ENCODE measurements around the gene SMG6.
"Not testable (repeated sequence)": the region's sequence is repeated elsewhere in the genome, so short reads cannot be mapped to it uniquely, and the experiment has no call there.

Gene SMG6

GRCh38 chr17:2175294-2175628 lies 128.3 kb downstream of the SMG6 start:
- TF ChIP-seq, protein P1, sequence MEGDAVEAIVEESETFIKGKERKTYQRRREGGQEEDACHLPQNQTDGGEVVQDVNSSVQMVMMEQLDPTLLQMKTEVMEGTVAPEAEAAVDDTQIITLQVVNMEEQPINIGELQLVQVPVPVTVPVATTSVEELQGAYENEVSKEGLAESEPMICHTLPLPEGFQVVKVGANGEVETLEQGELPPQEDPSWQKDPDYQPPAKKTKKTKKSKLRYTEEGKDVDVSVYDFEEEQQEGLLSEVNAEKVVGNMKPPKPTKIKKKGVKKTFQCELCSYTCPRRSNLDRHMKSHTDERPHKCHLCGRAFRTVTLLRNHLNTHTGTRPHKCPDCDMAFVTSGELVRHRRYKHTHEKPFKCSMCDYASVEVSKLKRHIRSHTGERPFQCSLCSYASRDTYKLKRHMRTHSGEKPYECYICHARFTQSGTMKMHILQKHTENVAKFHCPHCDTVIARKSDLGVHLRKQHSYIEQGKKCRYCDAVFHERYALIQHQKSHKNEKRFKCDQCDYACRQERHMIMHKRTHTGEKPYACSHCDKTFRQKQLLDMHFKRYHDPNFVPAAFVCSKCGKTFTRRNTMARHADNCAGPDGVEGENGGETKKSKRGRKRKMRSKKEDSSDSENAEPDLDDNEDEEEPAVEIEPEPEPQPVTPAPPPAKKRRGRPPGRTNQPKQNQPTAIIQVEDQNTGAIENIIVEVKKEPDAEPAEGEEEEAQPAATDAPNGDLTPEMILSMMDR (IDR thresholded peaks at IDR 0.05; ENCODE audit: low read depth, low read length), result no peak
- H3K4me3 ChIP-seq (ENCODE audit: low read depth, low read length), result peak overlapping the region; percentile 22

- TF ChIP-seq, protein P1 (IDR thresholded peaks at IDR 0.05; ENCODE audit: low read depth, low read length), result no peak
- peak overlapping the region; percentile 34 for H3K4me3 ChIP-seq (ENCODE audit: low read depth, low read length)
These were observed 128.9 kb downstream of the SMG6 start for GRCh38 chr17:2174468-2175293.

- H3K4me3 ChIP-seq (ENCODE audit: low read depth, low read length), result peak overlapping the region; percentile 34
- TF ChIP-seq, protein P1 (IDR thresholded peaks at IDR 0.05; ENCODE audit: low read depth, low read length), result no peak
These were observed 129.6 kb downstream of the SMG6 start for GRCh38 chr17:2174014-2174413.

- TF ChIP-seq, protein P1 (IDR thresholded peaks at IDR 0.05; ENCODE audit: low read depth, low read length), result no peak
- no peak overlapping the region; the same call in 1 of the 2 replicates for H3K4me3 ChIP-seq (ENCODE audit: low read depth, low read length)
These were observed 130.6 kb downstream of the SMG6 start for GRCh38 chr17:2172999-2173398.

DNA sequence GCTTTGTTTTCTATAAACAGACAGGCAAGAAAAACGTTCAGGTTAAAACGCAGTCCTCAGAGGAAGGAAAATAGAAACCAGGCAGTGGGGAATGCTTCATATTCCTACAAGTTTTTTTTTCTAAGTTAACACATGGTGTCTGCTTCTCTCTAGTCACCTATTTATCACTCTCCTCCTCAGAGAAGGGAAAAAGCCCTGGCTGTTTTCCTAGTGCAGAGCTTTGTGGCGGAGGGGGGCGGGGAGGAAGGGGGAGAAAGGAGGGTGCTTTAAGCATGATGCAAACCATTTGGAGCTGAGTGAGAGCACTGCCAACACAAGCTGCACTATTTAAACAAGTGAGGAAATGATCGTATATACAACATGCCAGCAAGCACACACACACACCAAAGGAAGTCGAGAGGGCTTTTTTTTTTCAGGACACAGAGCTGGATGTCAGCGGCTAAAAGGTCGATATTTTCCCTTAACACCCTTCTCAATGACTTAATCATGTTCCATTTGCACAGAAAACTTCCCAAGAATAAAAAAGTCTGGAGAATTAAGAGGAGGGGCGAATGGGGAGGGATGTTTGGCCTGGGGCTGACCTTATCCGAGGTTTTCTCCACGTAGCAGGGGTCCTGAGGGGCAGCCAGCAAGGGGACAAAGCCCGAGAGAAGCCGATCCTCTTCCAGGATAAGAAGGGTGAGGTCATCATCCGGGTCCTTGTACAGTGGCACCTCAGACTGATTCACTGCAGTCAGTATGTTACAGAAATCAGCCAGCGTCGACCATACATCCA lies 131.3 kb downstream of the SMG6 start:
- TF ChIP-seq, protein P1 (IDR thresholded peaks at IDR 0.05; ENCODE audit: low read depth, low read length), result no peak
- H3K4me3 ChIP-seq (ENCODE audit: low read depth, low read length), result peak overlapping the region; percentile 38

DNA sequence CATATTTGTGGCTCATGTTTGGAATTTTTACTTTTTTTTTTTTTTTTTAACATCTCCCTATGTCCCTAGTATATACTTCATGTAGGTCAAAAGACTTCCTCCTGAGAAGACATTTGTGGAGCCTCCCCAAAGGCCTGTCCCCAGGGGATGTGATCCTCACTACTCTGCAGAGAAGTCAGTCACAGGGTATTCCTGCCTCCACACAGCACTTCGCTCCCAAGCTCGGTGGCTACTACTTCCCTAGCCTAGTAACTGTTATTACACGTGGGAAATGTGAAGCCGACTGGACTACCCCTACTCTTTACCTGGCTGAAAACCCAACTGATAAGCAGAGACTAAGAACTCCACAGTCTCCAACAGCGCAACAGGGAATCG lies 131.9 kb downstream of the SMG6 start:
- TF ChIP-seq, protein P1 (IDR thresholded peaks at IDR 0.05; ENCODE audit: low read depth, low read length), result no peak
- H3K4me3 ChIP-seq (ENCODE audit: low read depth, low read length), result peak overlapping the region; percentile 38; the same call in 1 of the 2 replicates

GRCh38 chr17:2170023-2170422 lies 133.6 kb downstream of the SMG6 start:
- TF ChIP-seq, protein P1 (IDR thresholded peaks at IDR 0.05; ENCODE audit: low read depth, low read length), result no peak
- H3K4me3 ChIP-seq (ENCODE audit: low read depth, low read length), result no peak overlapping the region

DNA sequence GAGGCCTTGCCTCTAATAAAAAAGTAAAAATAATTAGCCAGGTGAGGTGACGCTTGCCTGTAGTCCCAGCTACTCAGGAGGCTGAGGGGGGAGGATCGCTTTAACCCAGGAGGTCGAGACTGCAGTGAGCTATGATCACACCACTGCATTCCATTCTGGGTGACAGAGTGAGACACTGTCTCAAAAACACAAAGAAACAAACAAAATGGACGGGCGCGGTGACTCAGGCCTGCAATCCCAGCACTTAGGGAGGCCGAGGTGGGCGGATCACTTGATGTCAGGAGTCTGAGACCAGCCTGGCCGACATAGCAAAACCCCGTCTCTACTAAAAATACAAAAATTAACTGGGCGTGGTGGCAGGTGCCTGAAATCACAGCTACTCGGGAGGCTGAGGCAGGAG lies 137.9 kb downstream of the SMG6 start:
- H3K4me3 ChIP-seq (ENCODE audit: low read depth, low read length), result not testable (repeated sequence)

Data from WI38 (cell line).